ENCODE measurements around the gene LTBP2.

Gene LTBP2

GRCh38 chr14:74569806-74570591 lies 42.0 kb downstream of the LTBP2 start:
- DNase-seq, result no peak

- no peak for DNase-seq
Observed at GRCh38 chr14:74569387-74569786, 42.6 kb downstream of the LTBP2 start.

DNA sequence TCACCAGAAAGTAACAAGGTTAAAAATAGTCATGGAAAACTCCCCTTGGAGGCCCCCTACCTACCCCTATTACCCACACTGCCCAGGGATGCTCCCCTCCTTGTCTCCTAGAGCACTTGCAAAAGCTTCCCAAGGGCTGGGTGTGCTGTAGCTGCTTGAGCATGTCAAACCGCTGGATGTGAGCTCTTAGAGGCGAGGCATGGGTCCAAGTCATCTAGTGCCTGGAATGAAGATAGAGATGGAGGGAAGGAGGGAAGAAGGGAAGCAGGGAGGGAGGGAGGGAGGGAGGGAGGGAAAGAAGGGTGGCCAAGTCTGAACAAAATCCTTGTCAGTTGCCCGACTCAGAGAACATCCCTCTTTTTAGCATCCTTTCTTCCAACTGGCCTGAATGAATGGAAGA lies 43.1 kb downstream of the LTBP2 start:
- DNase-seq, result no peak

DNA sequence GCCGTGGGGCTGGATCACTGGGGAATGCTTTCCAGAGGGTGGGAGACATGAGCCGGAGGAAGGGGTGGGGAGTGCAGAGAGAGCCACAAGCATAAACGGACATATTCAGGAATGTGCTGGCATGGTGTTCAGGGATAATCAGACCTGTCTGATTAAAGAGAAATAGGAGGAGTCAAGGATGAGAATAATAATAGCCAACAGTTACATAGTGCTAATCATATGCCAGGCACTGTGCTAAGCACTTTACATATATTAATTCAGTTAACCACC lies 43.7 kb downstream of the LTBP2 start:
- DNase-seq, result no peak

- no peak for DNase-seq
Observed at GRCh38 chr14:74567646-74568379, 44.2 kb downstream of the LTBP2 start.

GRCh38 chr14:74567219-74567618 lies 44.8 kb downstream of the LTBP2 start:
- DNase-seq, result no peak

GRCh38 chr14:74566174-74567141 lies 45.6 kb downstream of the LTBP2 start:
- no peak for DNase-seq

GRCh38 chr14:74563586-74564159 lies 48.4 kb downstream of the LTBP2 start:
- DNase-seq, result no peak

GRCh38 chr14:74563233-74563585 lies 48.8 kb downstream of the LTBP2 start:
- no peak for DNase-seq

DNA sequence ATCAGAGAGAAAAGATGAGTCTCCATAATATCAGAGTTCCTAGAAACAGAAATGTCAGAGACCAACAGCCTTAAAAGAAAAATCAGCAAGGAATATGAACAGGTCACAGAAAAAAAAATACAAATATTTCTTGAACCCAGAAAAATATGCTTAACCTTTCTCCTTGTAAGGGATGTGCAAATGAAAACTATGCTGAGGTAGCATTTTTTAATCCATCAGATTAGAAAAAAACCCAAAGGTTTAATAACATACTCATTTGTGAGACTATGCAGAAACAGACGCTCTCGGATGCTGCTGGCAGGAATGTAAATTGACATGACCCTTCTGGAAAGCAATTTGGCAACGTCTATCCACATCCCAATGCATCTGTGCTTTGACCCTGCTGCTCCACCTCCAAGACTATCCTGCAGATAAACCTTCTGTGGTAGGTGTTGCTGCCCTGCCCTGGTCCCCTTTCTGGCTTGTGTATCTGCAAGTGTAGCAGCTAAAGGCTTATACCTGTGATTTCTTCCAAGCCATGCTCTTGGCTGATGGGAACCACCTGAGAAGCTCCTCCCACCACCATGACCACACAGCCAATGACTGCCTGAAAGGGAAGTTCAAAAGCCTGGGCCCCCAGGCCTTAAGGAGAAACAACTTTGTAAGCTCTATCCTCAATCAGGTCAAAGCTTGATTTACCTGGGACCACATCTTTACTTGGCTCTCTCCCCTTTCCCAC lies 49.4 kb downstream of the LTBP2 start:
- no peak for DNase-seq

DNA sequence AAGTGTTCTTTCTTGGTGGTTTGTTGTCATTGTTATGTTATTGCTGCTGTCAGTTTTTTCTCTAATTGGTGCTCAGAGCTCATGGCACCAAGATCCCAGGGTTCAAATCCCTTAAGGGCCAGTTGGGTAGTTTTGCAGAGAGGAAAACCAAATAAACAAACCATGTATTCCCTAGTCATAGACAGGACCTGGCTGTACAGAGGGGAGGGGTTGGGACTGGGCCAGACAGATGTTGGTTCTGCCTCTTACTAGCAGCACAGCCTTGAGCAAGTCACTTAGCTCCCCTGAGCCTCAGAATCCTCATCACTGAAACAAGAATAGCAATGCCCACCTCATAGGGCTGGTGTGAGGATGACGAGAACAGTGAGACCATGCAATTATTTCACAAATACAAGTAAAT lies 53.4 kb downstream of the LTBP2 start:
- DNase-seq, result no peak

DNA sequence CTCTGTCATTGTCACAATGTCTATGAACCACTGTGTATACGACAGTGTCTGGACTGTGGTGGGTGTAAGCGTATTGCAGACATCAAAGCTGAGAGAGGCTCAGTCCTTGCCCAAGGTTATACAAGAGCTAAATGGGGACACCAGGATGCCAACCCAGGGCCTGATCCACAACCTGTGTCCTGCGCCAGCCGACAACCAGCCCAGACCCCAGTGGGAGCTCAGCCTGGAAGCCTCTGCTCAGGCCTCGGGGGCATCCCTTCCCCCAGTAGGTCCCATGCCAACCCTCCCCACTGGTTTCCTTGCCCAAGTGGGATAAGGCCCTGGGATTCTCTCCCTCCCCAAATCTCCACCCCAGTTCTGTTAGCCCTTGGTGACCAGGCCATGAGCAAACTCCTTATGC lies 54.3 kb downstream of the LTBP2 start:
- no peak for DNase-seq

- no peak for DNase-seq
Observed at GRCh38 chr14:74555476-74556050, 56.5 kb downstream of the LTBP2 start.

GRCh38 chr14:74554742-74555362 lies 57.2 kb downstream of the LTBP2 start:
- no peak for DNase-seq

GRCh38 chr14:74552623-74553022 lies 59.4 kb downstream of the LTBP2 start:
- no peak for DNase-seq

DNA sequence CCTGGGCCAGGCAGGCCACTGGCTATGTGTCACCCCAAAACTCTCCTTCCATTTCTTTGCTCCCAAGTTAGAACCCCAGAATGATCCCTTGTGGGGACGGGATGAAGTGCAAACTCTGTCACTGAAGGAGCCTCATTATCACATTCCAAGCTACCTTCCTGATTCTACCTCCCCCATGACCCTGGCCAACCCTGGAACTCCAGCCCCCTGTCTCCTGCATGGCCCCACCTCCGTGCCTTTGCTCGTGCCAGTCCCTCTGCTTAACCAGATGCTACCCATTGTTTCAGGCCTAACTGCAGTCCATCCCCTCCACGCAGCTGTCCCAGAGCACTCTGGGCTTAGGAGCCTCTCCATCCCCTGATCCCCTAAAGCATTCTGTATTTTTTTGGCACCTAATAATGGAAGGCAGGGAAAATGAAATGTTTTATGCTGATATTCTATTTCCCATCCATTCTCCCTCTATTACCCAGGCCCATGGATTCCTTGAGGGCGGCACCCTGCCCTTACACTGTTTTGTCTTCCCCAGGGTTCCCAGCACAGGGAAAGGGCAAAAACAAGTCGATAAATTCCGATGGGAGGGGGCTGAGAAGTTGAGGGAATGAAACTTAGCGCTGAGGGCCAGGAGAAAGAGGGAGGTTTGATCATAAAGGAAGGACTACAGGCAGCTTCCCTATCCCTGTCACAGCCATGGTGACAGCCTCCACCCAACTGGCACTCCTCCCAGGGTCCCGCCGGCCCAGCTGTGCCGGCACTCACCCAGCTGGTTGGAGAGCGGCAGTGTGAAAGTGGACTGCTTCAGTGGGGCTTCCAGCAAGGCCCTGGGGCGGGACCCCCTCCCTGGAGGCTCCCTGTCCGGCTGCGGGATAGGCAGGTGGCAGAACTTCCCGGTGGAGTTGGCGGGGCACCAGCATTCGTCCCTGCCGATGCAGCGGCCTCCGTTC lies 60.3 kb downstream of the LTBP2 start:
- no peak for DNase-seq

GRCh38 chr14:74551001-74551400 lies 61.0 kb downstream of the LTBP2 start:
- no peak for DNase-seq

DNA sequence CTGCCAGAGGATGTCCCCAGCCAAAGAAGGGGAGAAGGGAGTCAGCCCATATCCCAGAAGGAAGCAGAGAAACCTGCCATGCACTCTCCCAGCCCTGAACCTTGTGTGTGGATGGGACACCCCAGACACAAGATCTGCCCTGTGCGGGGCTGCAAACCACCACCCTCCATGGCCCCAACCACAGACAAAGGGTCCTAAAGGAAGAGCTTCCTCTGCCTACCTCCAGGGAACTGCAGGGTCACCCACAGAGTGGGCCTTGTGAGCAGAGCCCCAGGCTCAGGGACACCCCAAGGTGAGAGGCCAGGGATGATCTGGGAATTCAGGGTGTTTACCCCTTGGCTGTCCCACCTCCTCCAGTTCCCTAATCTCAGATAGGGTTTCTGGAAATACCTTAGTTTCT lies 62.0 kb downstream of the LTBP2 start:
- DNase-seq, result no peak

DNA sequence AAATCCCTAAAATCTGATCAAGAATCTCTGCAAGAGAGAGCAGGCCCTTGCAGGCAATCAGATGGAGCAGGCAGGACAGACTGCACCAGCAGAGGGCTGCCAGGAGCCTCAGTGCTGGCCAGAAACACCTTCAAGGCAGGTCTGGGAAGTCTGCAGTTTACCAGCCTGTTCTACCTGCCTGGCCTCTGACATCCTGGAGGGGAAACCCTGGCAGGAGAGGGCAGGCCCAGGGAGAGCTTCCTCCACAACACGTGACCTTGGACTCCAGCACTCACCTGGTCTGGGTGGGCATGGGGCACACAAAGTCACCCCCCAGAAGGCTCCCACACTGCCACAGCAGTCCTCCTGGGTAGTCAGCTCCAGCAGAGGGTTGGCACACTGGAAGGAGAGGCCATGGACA lies 62.4 kb downstream of the LTBP2 start:
- DNase-seq, result no peak

GRCh38 chr14:74548881-74549280 lies 63.2 kb downstream of the LTBP2 start:
- DNase-seq, result no peak

Measured in CD4-positive, alpha-beta T cell treated with Interleukin-21 for 1 hour (primary cell).